Breast epithelium (tissue), 3 donors: ENCODE measurements around the gene DIRAS1.

Experiments used
- CTCF ChIP-seq, 3 donors: fragments of 450-650 bp; IDR thresholded peaks; one replicate each; pipeline ENCODE4 v1.5.1; 2016 to 2017; ENCODE audit warnings: antibody characterized with exemption in 3 of 3, mild to moderate bottlenecking in 3 of 3, moderate library complexity in 3 of 3
- POLR2A ChIP-seq: fragments of 450-650 bp; IDR thresholded peaks from one replicate; pipeline ENCODE4 v1.6.1; 2016; ENCODE audit warnings: antibody characterized with exemption, mild to moderate bottlenecking, moderate library complexity

DNA sequence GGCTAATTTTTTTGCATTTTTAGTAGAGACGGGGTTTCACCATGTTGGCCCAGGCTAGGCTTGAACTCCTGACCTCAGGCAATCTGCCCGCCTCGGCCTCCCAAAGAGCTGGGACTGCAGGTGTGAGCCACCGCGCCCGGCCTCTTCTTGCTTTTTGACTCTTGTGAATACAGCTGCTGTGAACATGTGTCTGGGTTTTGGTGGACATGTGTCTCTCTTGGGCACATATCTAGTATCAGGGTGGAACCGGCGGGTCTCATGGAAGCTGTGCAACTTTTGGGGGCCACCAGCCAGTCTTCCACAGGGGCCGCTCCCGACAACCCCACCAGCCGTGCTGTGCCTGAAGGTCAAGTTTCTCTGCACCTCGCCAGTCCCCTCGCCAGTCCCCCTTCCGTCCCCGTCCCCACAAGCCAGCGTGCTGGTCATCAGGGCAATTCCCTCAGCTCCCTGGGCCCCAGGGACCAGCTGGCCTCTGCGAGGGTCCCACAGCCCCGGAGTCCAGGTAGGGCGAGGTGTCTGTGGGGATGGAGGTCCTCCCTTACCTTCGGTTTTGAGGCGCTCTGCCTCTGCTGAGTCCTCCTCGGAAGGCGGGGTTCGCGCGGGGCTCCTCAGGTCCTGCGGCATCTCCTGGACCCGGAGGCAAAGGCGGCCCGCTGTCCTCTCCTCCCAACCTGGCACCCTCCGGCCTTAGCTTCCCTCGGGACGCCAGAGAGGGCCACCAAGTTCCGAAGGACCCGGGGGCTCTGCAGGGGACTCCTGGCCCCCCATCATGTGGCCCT lies 45.6 kb upstream of the DIRAS1 start:
- TF ChIP-seq CTCF (IDR thresholded peaks at IDR 0.05) (no peak), POLR2A (no peak)
